ENCODE data around the gene GRIA4.

DNA sequence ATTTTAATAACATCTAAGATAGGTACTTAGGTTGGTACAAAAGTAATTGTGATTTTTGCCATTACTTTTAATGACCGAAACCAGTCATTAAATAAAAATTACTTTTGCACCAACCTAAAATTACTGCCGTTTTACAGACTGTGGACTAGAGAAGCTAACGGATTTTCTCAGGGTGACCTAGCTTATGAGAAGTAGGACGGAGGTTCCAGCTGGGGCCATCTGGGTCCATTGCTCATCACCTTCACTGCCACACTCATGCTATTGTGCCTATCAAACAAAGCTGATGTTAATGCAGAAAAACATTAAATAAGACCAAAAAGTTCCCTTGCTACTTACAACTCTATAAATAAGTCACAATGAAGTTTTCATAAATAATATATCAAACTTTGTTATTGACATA is 38.9 kb downstream of the GRIA4 start:
- TF ChIP-seq, protein P1, sequence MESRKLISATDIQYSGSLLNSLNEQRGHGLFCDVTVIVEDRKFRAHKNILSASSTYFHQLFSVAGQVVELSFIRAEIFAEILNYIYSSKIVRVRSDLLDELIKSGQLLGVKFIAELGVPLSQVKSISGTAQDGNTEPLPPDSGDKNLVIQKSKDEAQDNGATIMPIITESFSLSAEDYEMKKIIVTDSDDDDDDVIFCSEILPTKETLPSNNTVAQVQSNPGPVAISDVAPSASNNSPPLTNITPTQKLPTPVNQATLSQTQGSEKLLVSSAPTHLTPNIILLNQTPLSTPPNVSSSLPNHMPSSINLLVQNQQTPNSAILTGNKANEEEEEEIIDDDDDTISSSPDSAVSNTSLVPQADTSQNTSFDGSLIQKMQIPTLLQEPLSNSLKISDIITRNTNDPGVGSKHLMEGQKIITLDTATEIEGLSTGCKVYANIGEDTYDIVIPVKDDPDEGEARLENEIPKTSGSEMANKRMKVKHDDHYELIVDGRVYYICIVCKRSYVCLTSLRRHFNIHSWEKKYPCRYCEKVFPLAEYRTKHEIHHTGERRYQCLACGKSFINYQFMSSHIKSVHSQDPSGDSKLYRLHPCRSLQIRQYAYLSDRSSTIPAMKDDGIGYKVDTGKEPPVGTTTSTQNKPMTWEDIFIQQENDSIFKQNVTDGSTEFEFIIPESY (IDR thresholded peaks at IDR 0.05): no peak
- no peak for TF ChIP-seq JUND (IDR thresholded peaks at IDR 0.05)
- TF ChIP-seq, protein P2, sequence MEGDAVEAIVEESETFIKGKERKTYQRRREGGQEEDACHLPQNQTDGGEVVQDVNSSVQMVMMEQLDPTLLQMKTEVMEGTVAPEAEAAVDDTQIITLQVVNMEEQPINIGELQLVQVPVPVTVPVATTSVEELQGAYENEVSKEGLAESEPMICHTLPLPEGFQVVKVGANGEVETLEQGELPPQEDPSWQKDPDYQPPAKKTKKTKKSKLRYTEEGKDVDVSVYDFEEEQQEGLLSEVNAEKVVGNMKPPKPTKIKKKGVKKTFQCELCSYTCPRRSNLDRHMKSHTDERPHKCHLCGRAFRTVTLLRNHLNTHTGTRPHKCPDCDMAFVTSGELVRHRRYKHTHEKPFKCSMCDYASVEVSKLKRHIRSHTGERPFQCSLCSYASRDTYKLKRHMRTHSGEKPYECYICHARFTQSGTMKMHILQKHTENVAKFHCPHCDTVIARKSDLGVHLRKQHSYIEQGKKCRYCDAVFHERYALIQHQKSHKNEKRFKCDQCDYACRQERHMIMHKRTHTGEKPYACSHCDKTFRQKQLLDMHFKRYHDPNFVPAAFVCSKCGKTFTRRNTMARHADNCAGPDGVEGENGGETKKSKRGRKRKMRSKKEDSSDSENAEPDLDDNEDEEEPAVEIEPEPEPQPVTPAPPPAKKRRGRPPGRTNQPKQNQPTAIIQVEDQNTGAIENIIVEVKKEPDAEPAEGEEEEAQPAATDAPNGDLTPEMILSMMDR (IDR thresholded peaks at IDR 0.05; ENCODE audit: low read depth, low read length, missing input control): no peak
- TF ChIP-seq RXRA (IDR thresholded peaks at IDR 0.05): no peak

All from liver (tissue), 3 donors.